K562 (cell line): ENCODE measurements around the gene GPR152. TPM values are rescaled to one million over a fixed set of nuclear protein-coding genes. Genes with fewer than 3 reads are reported as not detected.

Experiments used
- ASH1L ChIP-seq: fragments of 450-650 bp; IDR thresholded peaks from 2 replicates; pipeline ENCODE4 v1.6.1; 2018; ENCODE audit warnings: borderline replicate concordance, mild to moderate bottlenecking, low read depth; ENCODE audit not compliant: partially characterized antibody
- CBX1 ChIP-seq: sonication (generic); IDR thresholded peaks from 2 replicates; pipeline ENCODE4 v1.6.1; 2016; ENCODE audit warnings: antibody characterized with exemption, low read depth, mild to moderate bottlenecking
- CTCF ChIP-seq, 3 experiments: IDR thresholded peaks in 2 of 3; conservative IDR thresholded peaks in 1 of 3; 2 replicates each; pipeline ENCODE4 v1.5.1; 2011 to 2012; ENCODE audit warnings: low read length in 3 of 3, mild to moderate bottlenecking in 3 of 3, control low read depth in 2 of 3, improper control_type of control experiment in 1 of 3, inconsistent platforms in 1 of 3, low read depth in 1 of 3, mixed read lengths in 1 of 3, moderate library complexity in 1 of 3; ENCODE audit not compliant: insufficient read depth in 2 of 3
- ELF4 ChIP-seq: fragments of 450-650 bp; formaldehyde crosslinking; IDR thresholded peaks from 2 replicates; pipeline ENCODE4 v1.4.0; 2022; ENCODE audit warnings: missing genetic modification characterization
- ETV1 ChIP-seq: fragments of 450-650 bp; conservative IDR thresholded peaks from 2 replicates; pipeline ENCODE4 v1.6.1; 2016; ENCODE audit warnings: missing genetic modification characterization, control low read depth, low read depth, missing compliant biosample characterization
- FIP1L1 ChIP-seq: fragments of 200-400 bp; formaldehyde crosslinking; IDR thresholded peaks from 2 replicates; pipeline ENCODE4 v1.6.1; 2018; ENCODE audit warnings: mild to moderate bottlenecking, low read depth, low read length; ENCODE audit not compliant: poor library complexity, severe bottlenecking
- HDAC2 ChIP-seq: fragments of 450-650 bp; IDR thresholded peaks from 2 replicates; pipeline ENCODE4 v1.6.1; 2016; ENCODE audit warnings: mild to moderate bottlenecking
- HMBOX1 ChIP-seq: sonication (generic); IDR thresholded peaks from 2 replicates; pipeline ENCODE4 v1.6.1; 2016
- HNRNPUL1 ChIP-seq: fragments of 200-400 bp; formaldehyde crosslinking; IDR thresholded peaks from 2 replicates; pipeline ENCODE4 v1.6.1; 2017; ENCODE audit warnings: low read length
- JUN ChIP-seq, 2 experiments: sonication (generic) in 1 of 2; formaldehyde crosslinking in 1 of 2; IDR thresholded peaks; 2 replicates each; pipeline versions ENCODE4 v1.6.1 to v1.8.0; 2012 to 2022; ENCODE audit warnings: borderline replicate concordance in 2 of 2, mild to moderate bottlenecking in 2 of 2, improper control_type of control experiment in 1 of 2, low read depth in 1 of 2, low read length in 1 of 2, missing genetic modification reagents in 1 of 2
- KAT7 ChIP-seq: sonication (generic); formaldehyde crosslinking; IDR thresholded peaks from 2 replicates; pipeline ENCODE4 v1.8.0; 2022; ENCODE audit warnings: missing genetic modification reagents, mild to moderate bottlenecking, borderline replicate concordance
- KLF13 ChIP-seq: fragments of 450-650 bp; IDR thresholded peaks from 2 replicates; pipeline ENCODE4 v1.6.1; 2016; ENCODE audit warnings: missing genetic modification characterization, low read depth, mild to moderate bottlenecking, missing compliant biosample characterization, moderate library complexity, borderline replicate concordance
- NCOR1 ChIP-seq: fragments of 450-650 bp; IDR thresholded peaks from 2 replicates; pipeline ENCODE4 v1.6.1; 2016; ENCODE audit warnings: mild to moderate bottlenecking, moderate library complexity
- NFIC ChIP-seq: fragments of 450-650 bp; IDR thresholded peaks from 2 replicates; pipeline ENCODE4 v1.6.1; 2017; ENCODE audit warnings: mild to moderate bottlenecking, inconsistent platforms
- PHF8 ChIP-seq: fragments of 200-600 bp; sonication (generic); IDR thresholded peaks from 2 replicates; pipeline ENCODE4 v1.6.1; 2012; ENCODE audit warnings: mixed run types, mild to moderate bottlenecking, inconsistent platforms, low read length, moderate library complexity, borderline replicate concordance
- PURB ChIP-seq: sonication (generic); formaldehyde crosslinking; IDR thresholded peaks from 2 replicates; pipeline ENCODE4 v1.9.0; 2021; ENCODE audit warnings: low read depth, mild to moderate bottlenecking, missing genetic modification reagents
- RBM14 ChIP-seq: fragments of 200-400 bp; formaldehyde crosslinking; IDR thresholded peaks from 2 replicates; pipeline ENCODE4 v1.6.1; 2018; ENCODE audit warnings: low read depth, mild to moderate bottlenecking, low read length, moderate library complexity, borderline replicate concordance; ENCODE audit not compliant: insufficient read depth
- SMARCA4 ChIP-seq: fragments of 450-650 bp; IDR thresholded peaks from 2 replicates; pipeline ENCODE4 v1.6.1; 2016
- SMARCC2 ChIP-seq: fragments of 450-650 bp; IDR thresholded peaks from 2 replicates; pipeline ENCODE4 v1.6.1; 2017; ENCODE audit warnings: antibody characterized with exemption, moderate library complexity, mild to moderate bottlenecking, low read depth
- SUPT5H ChIP-seq: fragments of 450-650 bp; IDR thresholded peaks from 2 replicates; pipeline ENCODE4 v1.6.1; 2016
- TCF7L2 ChIP-seq: fragments of 150-350 bp; IDR thresholded peaks from 2 replicates; pipeline ENCODE4 v1.6.1; 2016; ENCODE audit warnings: low read depth, mild to moderate bottlenecking, low read length, moderate library complexity
- TEAD2 ChIP-seq: fragments of 450-650 bp; IDR thresholded peaks from 2 replicates; pipeline ENCODE4 v1.6.1; 2016; ENCODE audit warnings: missing genetic modification characterization, control low read depth, missing compliant biosample characterization
- YY1 ChIP-seq, 3 experiments: IDR thresholded peaks; 2 replicates each; pipeline ENCODE4 v1.6.1; 2011; ENCODE audit warnings: low read length in 2 of 3, mild to moderate bottlenecking in 2 of 3, moderate library complexity in 2 of 3, borderline replicate concordance in 1 of 3, control low read depth in 1 of 3, low read depth in 1 of 3; ENCODE audit not compliant: insufficient read depth in 3 of 3, insufficient replicate concordance in 2 of 3, control insufficient read depth in 1 of 3, insufficient read length in 1 of 3; ENCODE audit errors: extremely low read depth in 1 of 3
- ZC3H4 ChIP-seq: sonication (generic); formaldehyde crosslinking; IDR thresholded peaks from 2 replicates; pipeline ENCODE4 v1.9.0; 2021; ENCODE audit warnings: missing genetic modification reagents, borderline replicate concordance
- ZNF444 ChIP-seq: fragments of 250-450 bp; sonication (Bioruptor Pico); IDR thresholded peaks from 2 replicates; pipeline ENCODE4 v1.4.0; 2020; ENCODE audit warnings: mild to moderate bottlenecking, moderate library complexity
- ZNF764 ChIP-seq: fragments of 250-450 bp; sonication (Bioruptor Pico); IDR thresholded peaks from 2 replicates; pipeline ENCODE4 v1.4.0; 2020; ENCODE audit warnings: low read depth, mild to moderate bottlenecking, moderate library complexity
- polyA plus RNA-seq, 8 experiments: library from polyadenylated mRNA; depleted of rRNA in 4 of 8; stranded (reverse) in 5 of 8; unstranded in 3 of 8; fragments of >200 nt; fragmentation: Nextera tagmentation in 2 of 8; fragmentation: Illumina TruSeq in 1 of 8; extraction: Ambion mirVana in 2 of 8; extraction: Trizol in 1 of 8; gene quantifications; 2 replicates each; pipeline versions ENCODE4 v1.2.1 to v1.2.3, GENCODE V29; 2011 to 2014; ENCODE audit warnings: inconsistent platforms in 1 of 8, missing spikeins in 1 of 8
- total RNA-seq, 7 experiments: library from RNA; depleted of rRNA in 6 of 7; stranded (reverse); fragments of >200 nt in 6 of 7; fragmentation: Illumina TruSeq in 2 of 7; extraction: Trizol in 2 of 7; gene quantifications; 2 replicates each; pipeline versions ENCODE4 v1.2.1 to v1.2.3, GENCODE V29; 2011 to 2021; ENCODE audit warnings: low replicate concordance in 1 of 7

GPR152 gene
- total and polyA plus RNA-seq, 9 of the 15 experiments (the other 6 are each of a cell fraction or from before 2014, with no cell fraction given): not detected

GRCh38 chr11:67463680-67464410, 11.3 kb upstream of the GPR152 start (continued):
- TF ChIP-seq YY1 (IDR thresholded peaks at IDR 0.05; ENCODE audit: borderline replicate concordance in 1 of 3, control insufficient read depth in 1 of 3, extremely low read depth in 1 of 3, insufficient read depth in 3 of 3, insufficient read length in 1 of 3, insufficient replicate concordance in 2 of 3, low read depth in 1 of 3, low read length in 2 of 3): peak in 1 of 3 experiments; percentile 52
- TF ChIP-seq PHF8: no peak
- TF ChIP-seq JUN (IDR thresholded peaks at IDR 0.05; ENCODE audit: borderline replicate concordance, low read depth, low read length): peak; percentile 91
- TF ChIP-seq JUN (CRISPR knock-in tag; IDR thresholded peaks at IDR 0.05; ENCODE audit: borderline replicate concordance): no peak
- no peak for TF ChIP-seq ASH1L
- TF ChIP-seq TEAD2 (tag): no peak
- TF ChIP-seq SMARCA4: 0 out of 2 replicates have a peak, but pooled peaks have one; percentile 42
- no peak for TF ChIP-seq NFIC
- TF ChIP-seq ZNF444 (CRISPR knock-in tag): no peak
- TF ChIP-seq PURB (CRISPR knock-in tag): no peak
- TF ChIP-seq HDAC2: no peak
- TF ChIP-seq RBM14: no peak
- peak; percentile 72 for TF ChIP-seq SUPT5H
- TF ChIP-seq SMARCC2: no peak
- no peak for TF ChIP-seq ETV1 (tag)
- no peak for TF ChIP-seq FIP1L1
- TF ChIP-seq TCF7L2: no peak
- TF ChIP-seq CBX1: no peak
- TF ChIP-seq KAT7: no peak; the same call in 1 of the 2 replicates
- TF ChIP-seq CTCF (IDR thresholded peaks at IDR 0.05 in 2 of 3, conservative IDR thresholded peaks at IDR 0.05 in 1 of 3; ENCODE audit: insufficient read depth in 2 of 3, low read depth in 1 of 3, low read length in 3 of 3): no peak
- no peak for TF ChIP-seq HNRNPUL1
- TF ChIP-seq NCOR1: no peak
- peak; percentile 72; the same call in 1 of the 2 replicates for TF ChIP-seq ELF4
- TF ChIP-seq ZC3H4 (CRISPR knock-in tag): no peak
- TF ChIP-seq HMBOX1: no peak
- no peak for TF ChIP-seq ZNF764
- TF ChIP-seq KLF13 (tag): no peak
